T-helper 2 cell (primary cell): ENCODE data around the gene C3orf70.
"Not testable (repeated sequence)": the region's sequence is repeated elsewhere in the genome, so short reads cannot be mapped to it uniquely, and the experiment has no call there.

Experiments used
- DNase-seq, 5 experiments: peaks; one replicate each; pipeline versions ENCODE4 v3.0.0 to v3.0.0-alpha.2; 2012 to 2022

Gene C3orf70

GRCh38 chr3:185151101-185151963, 1.5 kb downstream of the C3orf70 start:
- no peak for DNase-seq

GRCh38 chr3:185150561-185150960, 2.3 kb downstream of the C3orf70 start:
- no peak for DNase-seq

GRCh38 chr3:185149591-185149990, 3.3 kb downstream of the C3orf70 start:
- no peak for DNase-seq

- DNase-seq = no peak
These were observed 7.3 kb downstream of the C3orf70 start for GRCh38 chr3:185145511-185145910.

GRCh38 chr3:185144784-185145183, 8.1 kb downstream of the C3orf70 start:
- DNase-seq = no peak

GRCh38 chr3:185137821-185138220, 15.0 kb downstream of the C3orf70 start:
- DNase-seq = no peak

- DNase-seq = no peak
These were observed 18.4 kb downstream of the C3orf70 start for GRCh38 chr3:185134509-185134908.

GRCh38 chr3:185131602-185132256, 21.1 kb downstream of the C3orf70 start:
- DNase-seq = no peak

- DNase-seq = no peak
These were observed 23.8 kb downstream of the C3orf70 start for GRCh38 chr3:185129083-185129482.

- DNase-seq = no peak
These were observed 26.7 kb downstream of the C3orf70 start for GRCh38 chr3:185126201-185126600.

- DNase-seq = no peak
These were observed 32.7 kb downstream of the C3orf70 start for GRCh38 chr3:185120126-185120525.

- no peak for DNase-seq
These were observed 37.5 kb downstream of the C3orf70 start for GRCh38 chr3:185115371-185115770.

GRCh38 chr3:185114756-185115155, 38.1 kb downstream of the C3orf70 start:
- DNase-seq = no peak

GRCh38 chr3:185112186-185112585, 40.7 kb downstream of the C3orf70 start:
- DNase-seq = no peak

GRCh38 chr3:185109012-185109411, 43.8 kb downstream of the C3orf70 start:
- not testable (repeated sequence) for DNase-seq

- not testable (repeated sequence) for DNase-seq
These were observed 46.5 kb downstream of the C3orf70 start for GRCh38 chr3:185106256-185106890.

GRCh38 chr3:185103359-185104127, 49.3 kb downstream of the C3orf70 start:
- DNase-seq = no peak

- DNase-seq = no peak
These were observed 58.2 kb downstream of the C3orf70 start for GRCh38 chr3:185094697-185095096.

- no peak for DNase-seq
These were observed 59.7 kb downstream of the C3orf70 start for GRCh38 chr3:185093116-185093515.

- DNase-seq = no peak
These were observed 62.0 kb downstream of the C3orf70 start for GRCh38 chr3:185090811-185091210.

GRCh38 chr3:185089751-185090150, 63.1 kb downstream of the C3orf70 start:
- no peak for DNase-seq

- no peak for DNase-seq
These were observed 63.5 kb downstream of the C3orf70 start for GRCh38 chr3:185089343-185089742.

GRCh38 chr3:185087419-185087818, 65.4 kb downstream of the C3orf70 start:
- DNase-seq = no peak
